Central memory CD8-positive, alpha-beta T cell (primary cell): ENCODE data around the gene GNAI2.

Experiments used
- ATAC-seq: fragments of 150-1000 bp; cut with Tn5 transposase; replicated peaks from 2 replicates; pipeline ENCODE4 v1.10.0; 2022; ENCODE audit warnings: mild to moderate bottlenecking, moderate FRiP score, moderate number of reproducible peaks; ENCODE audit not compliant: poor library complexity, severe bottlenecking; ENCODE audit errors: extremely low read depth
- DNase-seq, 2 donors: peaks; one replicate each; pipeline ENCODE4 v3.0.0; 2021; ENCODE audit warnings: low spot score in 2 of 2
- H3K27ac Mint-ChIP-seq: one replicate; pipeline ENCODE4 v1.8.0; 2022; ENCODE audit warnings: low read depth, mild to moderate bottlenecking, moderate library complexity, mixed read lengths
- H3K27me3 Mint-ChIP-seq: one replicate; pipeline ENCODE4 v1.8.0; 2022; ENCODE audit warnings: mixed read lengths
- H3K36me3 Mint-ChIP-seq: one replicate; pipeline ENCODE4 v1.8.0; 2022; ENCODE audit warnings: mild to moderate bottlenecking, moderate library complexity, mixed read lengths; ENCODE audit not compliant: insufficient read depth
- H3K4me1 Mint-ChIP-seq: one replicate; pipeline ENCODE4 v1.8.0; 2022; ENCODE audit warnings: mixed read lengths
- H3K4me3 Mint-ChIP-seq: one replicate; pipeline ENCODE4 v1.8.0; 2022; ENCODE audit warnings: mild to moderate bottlenecking, moderate library complexity, mixed read lengths
- H3K9me3 Mint-ChIP-seq: one replicate; pipeline ENCODE4 v1.8.0; 2022; ENCODE audit warnings: mixed read lengths

GNAI2 gene

GRCh38 chr3:50288387-50289007 lies 52.5 kb downstream of the GNAI2 start:
- Mint-ChIP-seq H3K27me3 (no peaks in the 10 kb centered on the region), H3K27ac (no peak overlapping the region), H3K36me3 (peaks cover 13% of the 10 kb centered on the region), H3K4me3 (no peak overlapping the region), H3K9me3 (no peaks in the 10 kb centered on the region), H3K4me1 (peaks cover 18% of the 10 kb centered on the region)
- no peak for ATAC-seq
- no peak for DNase-seq

- no peak for ATAC-seq
- H3K4me3 Mint-ChIP-seq: peak overlapping the region; percentile 2
- H3K36me3 Mint-ChIP-seq: peaks cover 13% of the 10 kb centered on the region
Observed at GRCh38 chr3:50289130-50289529, 53.1 kb downstream of the GNAI2 start.

GRCh38 chr3:50290161-50290641 lies 54.2 kb downstream of the GNAI2 start:
- Mint-ChIP-seq H3K4me1 (peaks cover 18% of the 10 kb centered on the region), H3K4me3 (no peak overlapping the region), H3K36me3 (peaks cover 13% of the 10 kb centered on the region), H3K27ac (no peak overlapping the region), H3K27me3 (no peaks in the 10 kb centered on the region), H3K9me3 (no peaks in the 10 kb centered on the region)
- no peak for ATAC-seq
- no peak for DNase-seq

More at GRCh38 chr3:50289130-50289529, 53.1 kb downstream of the GNAI2 start:
- no peak overlapping the region for H3K27ac Mint-ChIP-seq
- DNase-seq: no peak
- peaks cover 18% of the 10 kb centered on the region for H3K4me1 Mint-ChIP-seq
- no peaks in the 10 kb centered on the region for H3K27me3 Mint-ChIP-seq
- H3K9me3 Mint-ChIP-seq: no peaks in the 10 kb centered on the region

- Mint-ChIP-seq H3K4me1 (peaks cover 18% of the 10 kb centered on the region), H3K4me3 (peak within 1 kb of the TSS; percentile 86), H3K9me3 (no peaks in the 10 kb centered on the region), H3K27ac (peak within 1 kb of the TSS; percentile 95), H3K27me3 (no peaks in the 10 kb centered on the region), H3K36me3 (peaks cover 8% of the 10 kb centered on the region)
- ATAC-seq (peak; percentile 100), DNase-seq (peak; percentile 84 to 93)
Observed at GRCh38 chr3:50292159-50293078, 56.4 kb downstream of the GNAI2 start, which contains the start of gene IFRD2. Gene IFRD2 (minus strand): TSS chr3:50292429. CDS start chr3:50292274, 155 bp downstream.

GRCh38 chr3:50293079-50293801 lies 57.2 kb downstream of the GNAI2 start:
- H3K36me3 Mint-ChIP-seq: peaks cover 5% of the 10 kb centered on the region

GRCh38 chr3:50294089-50294488 lies 58.1 kb downstream of the GNAI2 start:
- Mint-ChIP-seq H3K4me1 (peaks cover 27% of the 10 kb centered on the region), H3K27ac (no peak overlapping the region), H3K4me3 (no peak overlapping the region), H3K9me3 (no peaks in the 10 kb centered on the region), H3K27me3 (no peaks in the 10 kb centered on the region), H3K36me3 (peaks cover 4% of the 10 kb centered on the region)
- ATAC-seq: no peak
- DNase-seq: no peak

More at GRCh38 chr3:50293079-50293801, 57.2 kb downstream of the GNAI2 start:
- DNase-seq: no peak
- Mint-ChIP-seq H3K4me3 (peak overlapping the region; percentile 86), H3K27ac (peak overlapping the region; percentile 95), H3K27me3 (no peaks in the 10 kb centered on the region), H3K4me1 (peaks cover 21% of the 10 kb centered on the region), H3K9me3 (no peaks in the 10 kb centered on the region)
- ATAC-seq: no peak

GRCh38 chr3:50294492-50295403 lies 58.7 kb downstream of the GNAI2 start:
- no peak for DNase-seq
- no peaks in the 10 kb centered on the region for H3K9me3 Mint-ChIP-seq
- no peak overlapping the region for H3K4me3 Mint-ChIP-seq
- peaks cover 6% of the 10 kb centered on the region for H3K36me3 Mint-ChIP-seq
- H3K27ac Mint-ChIP-seq: no peak overlapping the region
- no peak for ATAC-seq
- no peaks in the 10 kb centered on the region for H3K27me3 Mint-ChIP-seq
- H3K4me1 Mint-ChIP-seq: peaks cover 32% of the 10 kb centered on the region

- H3K4me1 Mint-ChIP-seq: peaks cover 40% of the 10 kb centered on the region
- no peak for ATAC-seq
- H3K9me3 Mint-ChIP-seq: no peaks in the 10 kb centered on the region
- no peak overlapping the region for H3K4me3 Mint-ChIP-seq
- H3K27ac Mint-ChIP-seq: no peak overlapping the region
- DNase-seq: no peak
- peaks cover 6% of the 10 kb centered on the region for H3K36me3 Mint-ChIP-seq
- no peaks in the 10 kb centered on the region for H3K27me3 Mint-ChIP-seq
Observed at GRCh38 chr3:50295553-50296431, 59.8 kb downstream of the GNAI2 start.

GRCh38 chr3:50296721-50297383 lies 60.8 kb downstream of the GNAI2 start:
- H3K9me3 Mint-ChIP-seq: no peaks in the 10 kb centered on the region
- no peaks in the 10 kb centered on the region for H3K27me3 Mint-ChIP-seq
- H3K36me3 Mint-ChIP-seq: peaks cover 6% of the 10 kb centered on the region
- peaks cover 33% of the 10 kb centered on the region for H3K4me1 Mint-ChIP-seq
- DNase-seq (no peak), ATAC-seq (no peak)
- H3K4me3 Mint-ChIP-seq: no peak overlapping the region
- H3K27ac Mint-ChIP-seq: no peak overlapping the region

- H3K4me1 Mint-ChIP-seq: peaks cover 31% of the 10 kb centered on the region
Observed at GRCh38 chr3:50297384-50297775, 61.4 kb downstream of the GNAI2 start.

More at GRCh38 chr3:50297384-50297775, 61.4 kb downstream of the GNAI2 start:
- no peak overlapping the region for H3K27ac Mint-ChIP-seq
- H3K27me3 Mint-ChIP-seq: no peaks in the 10 kb centered on the region
- ATAC-seq: no peak
- no peaks in the 10 kb centered on the region for H3K9me3 Mint-ChIP-seq
- H3K36me3 Mint-ChIP-seq: peaks cover 5% of the 10 kb centered on the region
- H3K4me3 Mint-ChIP-seq: no peak overlapping the region
- DNase-seq: no peak
